GM18508 (cell line): ENCODE results near the gene NRCAM.
A peak's percentile ranks its signal among the peaks of the same experiment; 100 is the strongest.

Experiments
- ATAC-seq: cut with Tn5 transposase; IDR thresholded peaks from one replicate; pipeline ENCODE4 v1.9.1; 2021; ENCODE audit warnings: moderate number of reproducible peaks; ENCODE audit not compliant: insufficient read depth, unreplicated experiment

Gene NRCAM

GRCh38 chr7:108430664-108431063 is 25.6 kb downstream of the NRCAM start:
- ATAC-seq, result no peak

GRCh38 chr7:108427766-108428165 is 28.5 kb downstream of the NRCAM start:
- ATAC-seq, result no peak

GRCh38 chr7:108425714-108426275 is 30.4 kb downstream of the NRCAM start:
- ATAC-seq, result no peak

- no peak for ATAC-seq
Measured at GRCh38 chr7:108424013-108424412, 32.2 kb downstream of the NRCAM start.

- ATAC-seq, result no peak
Measured at GRCh38 chr7:108423089-108423989, 32.9 kb downstream of the NRCAM start.

GRCh38 chr7:108421720-108422331 is 34.4 kb downstream of the NRCAM start:
- ATAC-seq, result no peak

GRCh38 chr7:108419961-108420908 is 36.0 kb downstream of the NRCAM start:
- no peak for ATAC-seq

GRCh38 chr7:108418946-108419345 is 37.3 kb downstream of the NRCAM start:
- ATAC-seq, result no peak

- no peak for ATAC-seq
Measured at GRCh38 chr7:108417926-108418325, 38.3 kb downstream of the NRCAM start.

GRCh38 chr7:108417144-108417543 is 39.1 kb downstream of the NRCAM start:
- ATAC-seq, result no peak

- ATAC-seq, result peak; percentile 81
Measured at GRCh38 chr7:108415821-108416536, 40.3 kb downstream of the NRCAM start.

GRCh38 chr7:108415084-108415483 is 41.2 kb downstream of the NRCAM start:
- ATAC-seq, result no peak

- no peak for ATAC-seq
Measured at GRCh38 chr7:108413782-108414492, 42.3 kb downstream of the NRCAM start.

GRCh38 chr7:108413337-108413736 is 42.9 kb downstream of the NRCAM start:
- ATAC-seq, result no peak

GRCh38 chr7:108409146-108409545 is 47.1 kb downstream of the NRCAM start:
- no peak for ATAC-seq

- ATAC-seq, result no peak
Measured at GRCh38 chr7:108408296-108408991, 47.8 kb downstream of the NRCAM start.

- ATAC-seq, result no peak
Measured at GRCh38 chr7:108407676-108408075, 48.6 kb downstream of the NRCAM start.

- no peak for ATAC-seq
Measured at GRCh38 chr7:108406222-108406890, 49.9 kb downstream of the NRCAM start.
